HL-60 (cell line): ENCODE results near the gene MED13L.

Experiments used
- DNase-seq, 2 experiments: peaks; one replicate each; pipeline ENCODE4 v3.0.0-alpha.2; 2010 to 2020; ENCODE audit warnings: low read depth in 1 of 2, low spot score in 1 of 2
- H3K27ac ChIP-seq: fragments of 250-450 bp; sonication (Bioruptor Pico); replicated peaks from 2 replicates; pipeline ENCODE4 v1.5.1; 2020; ENCODE audit warnings: mild to moderate bottlenecking, moderate library complexity
- H3K27me3 ChIP-seq: fragments of 250-450 bp; sonication (Bioruptor Pico); 2 replicates; pipeline ENCODE4 v1.5.1; 2021; ENCODE audit warnings: mild to moderate bottlenecking, moderate library complexity; ENCODE audit not compliant: insufficient read depth, poor library complexity, severe bottlenecking
- H3K4me3 ChIP-seq: replicated peaks from 2 replicates; pipeline ENCODE4 v1.5.1; 2011; ENCODE audit warnings: mild to moderate bottlenecking, control low read depth, low read length; ENCODE audit not compliant: insufficient read depth
- CTCF ChIP-seq: IDR thresholded peaks from one replicate; pipeline ENCODE4 v1.5.1; 2011; ENCODE audit warnings: low read length, control low read depth, inconsistent platforms; ENCODE audit not compliant: insufficient read depth
- GABPA ChIP-seq: IDR thresholded peaks from 2 replicates; pipeline ENCODE4 v1.6.1; 2012; ENCODE audit warnings: low read depth
- POLR2AphosphoS5 ChIP-seq: IDR thresholded peaks from 2 replicates; pipeline ENCODE4 v1.6.1; 2012; ENCODE audit warnings: low read depth
- REST ChIP-seq: IDR thresholded peaks from 2 replicates; pipeline ENCODE4 v1.6.1; 2012; ENCODE audit warnings: low read depth; ENCODE audit not compliant: insufficient replicate concordance
- SPI1 ChIP-seq: IDR thresholded peaks from 2 replicates; pipeline ENCODE4 v1.6.1; 2012; ENCODE audit warnings: low read depth, mild to moderate bottlenecking, borderline replicate concordance

Gene MED13L

DNA sequence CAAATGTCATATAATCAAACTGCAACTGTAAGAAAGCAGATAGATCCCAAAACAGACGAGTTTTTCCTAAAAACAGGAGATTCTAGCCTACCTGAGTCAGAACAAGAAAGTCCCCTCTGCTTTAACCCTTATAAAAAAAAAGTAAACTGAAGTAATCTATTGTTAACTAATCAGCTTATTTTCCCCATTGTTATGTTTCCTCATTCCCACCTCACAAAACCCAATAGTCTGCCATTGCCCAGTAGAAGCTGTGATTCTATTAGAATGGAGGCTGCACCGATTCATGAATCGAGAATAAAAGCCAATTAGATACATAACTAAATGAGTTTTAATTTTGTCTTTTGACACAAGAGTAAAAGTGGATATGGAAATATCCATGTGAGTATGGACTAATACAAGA lies 115.4 kb downstream of the MED13L start:
- no peaks in the 10 kb centered on the region for H3K27me3 ChIP-seq
- H3K4me3 ChIP-seq: no peak overlapping the region
- no peak overlapping the region for H3K27ac ChIP-seq
- TF ChIP-seq SPI1 (no peak), GABPA (no peak), REST (no peak), CTCF (no peak)
- no peak for DNase-seq

DNA sequence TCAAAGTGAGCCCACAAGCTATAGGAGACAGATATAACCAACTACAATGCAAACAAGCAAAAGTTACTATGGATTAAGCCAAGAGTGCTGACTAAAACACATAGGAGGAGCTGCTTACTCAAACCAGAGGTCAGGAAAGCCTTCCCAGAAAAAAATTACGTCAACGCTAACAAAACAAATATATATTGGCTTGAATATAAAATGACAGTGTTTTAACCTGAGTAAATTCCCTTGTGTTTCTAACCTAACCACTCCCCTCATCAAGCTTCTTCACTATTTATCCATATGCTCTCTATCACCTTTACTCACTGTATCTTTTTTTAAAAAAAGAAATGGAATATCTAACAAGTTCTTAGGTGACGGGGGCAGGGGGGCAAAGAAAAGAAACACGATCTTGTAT lies 115.9 kb downstream of the MED13L start:
- H3K4me3 ChIP-seq: no peak overlapping the region
- DNase-seq: no peak
- no peaks in the 10 kb centered on the region for H3K27me3 ChIP-seq
- no peak for TF ChIP-seq CTCF
- no peak for TF ChIP-seq POLR2AphosphoS5
- TF ChIP-seq GABPA: no peak
- no peak for TF ChIP-seq SPI1
- TF ChIP-seq REST: no peak
- no peak overlapping the region for H3K27ac ChIP-seq

DNA sequence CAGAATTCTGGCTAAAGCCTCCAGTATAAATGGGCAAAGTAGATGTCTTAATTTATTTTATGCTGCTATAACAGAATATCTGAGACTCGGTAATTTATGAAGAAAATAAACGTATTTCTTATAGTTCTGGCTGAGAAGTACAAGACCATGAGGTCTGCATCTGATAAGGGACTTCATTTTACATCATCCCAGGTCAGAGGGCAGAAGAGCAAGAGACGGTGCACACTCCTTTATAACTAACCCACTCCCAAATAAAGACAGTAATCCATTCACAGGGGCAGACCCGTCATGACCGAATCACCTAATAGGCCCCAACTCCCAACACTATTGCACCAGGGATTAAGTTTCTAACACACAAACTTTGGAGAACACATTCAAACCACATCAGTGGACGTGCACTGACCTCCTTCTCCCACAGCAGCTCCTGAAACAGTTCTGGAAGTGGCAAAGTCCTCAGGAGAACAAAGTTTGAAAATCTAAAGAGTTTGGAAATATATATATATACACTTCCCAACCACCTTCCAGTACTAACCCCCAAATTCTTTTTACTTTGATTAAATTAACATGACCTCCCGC lies 116.5 kb downstream of the MED13L start:
- no peak overlapping the region for H3K27ac ChIP-seq
- TF ChIP-seq GABPA: no peak
- no peak for TF ChIP-seq CTCF
- no peak for TF ChIP-seq REST
- TF ChIP-seq POLR2AphosphoS5: no peak
- TF ChIP-seq SPI1: no peak

More for the DNA sequence above, 116.5 kb downstream of the MED13L start:
- no peak for DNase-seq
- Histone ChIP-seq H3K27me3 (no peaks in the 10 kb centered on the region), H3K4me3 (no peak overlapping the region)
